ENCODE results near the gene FOXE1.

FOXE1 gene

DNA sequence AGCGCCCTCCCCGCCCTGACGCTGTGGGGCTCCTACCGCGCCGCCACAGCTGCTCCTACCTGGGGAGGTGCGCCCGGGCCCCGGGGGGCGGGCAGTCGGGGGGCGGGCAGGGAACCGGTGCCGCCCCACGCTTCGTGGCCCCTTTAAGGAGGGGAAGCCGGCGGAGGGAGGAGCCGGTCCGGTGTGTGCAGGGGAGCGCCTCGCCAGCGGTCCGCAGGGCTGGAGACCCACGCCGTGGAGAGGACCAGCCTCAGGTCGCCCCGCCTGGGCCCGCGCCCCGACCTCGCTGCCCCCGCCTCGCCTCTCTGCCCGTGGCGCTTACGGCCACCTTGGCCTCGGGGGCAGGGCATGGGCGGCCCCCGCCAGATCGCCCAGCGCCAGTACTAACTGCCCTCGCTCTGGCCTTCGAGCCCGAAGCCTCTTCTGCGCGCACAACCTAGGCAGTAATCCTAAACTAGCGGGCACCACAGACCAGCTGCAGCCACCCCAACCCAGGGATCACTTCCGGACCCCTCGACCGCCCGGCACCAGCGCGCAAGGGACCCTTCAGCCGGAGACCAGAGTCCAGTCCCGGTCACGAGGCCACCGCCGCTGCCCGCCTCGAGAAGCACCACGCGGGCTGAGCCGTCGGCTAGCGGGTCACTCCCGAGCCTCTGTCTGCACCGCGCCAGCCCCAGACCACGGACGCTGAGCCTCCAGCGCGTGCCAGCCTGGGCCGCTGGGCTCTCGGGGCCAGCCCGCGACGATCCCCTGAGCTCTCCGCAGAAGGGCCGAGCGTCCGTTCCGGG lies at the start of gene FOXE1:
FOXE1 (plus strand) TSS at position 171 of the 788 bp plus-strand sequence. CDS start 689 bp downstream, outside the sequence.
- no peak for DNase-seq (ENCODE audit: low read depth in 2 of 2)

DNA sequence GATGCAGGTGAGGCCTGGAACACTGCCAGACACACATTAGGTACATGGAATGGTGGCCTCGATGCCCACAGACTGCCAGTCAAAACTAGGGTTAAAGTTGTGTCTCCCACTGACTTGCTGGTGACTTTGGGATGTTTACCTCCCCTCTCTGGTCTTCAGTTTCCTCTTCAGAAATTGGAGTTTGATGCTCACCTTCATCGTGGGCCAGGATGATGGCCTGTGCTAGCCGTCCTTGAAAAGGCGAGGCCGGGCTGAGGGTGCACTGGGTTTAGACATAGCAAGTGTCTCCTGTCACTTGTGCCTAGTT lies 49.0 kb upstream of the FOXE1 start:
- no peak for DNase-seq (ENCODE audit: low read depth in 2 of 2)

DNA sequence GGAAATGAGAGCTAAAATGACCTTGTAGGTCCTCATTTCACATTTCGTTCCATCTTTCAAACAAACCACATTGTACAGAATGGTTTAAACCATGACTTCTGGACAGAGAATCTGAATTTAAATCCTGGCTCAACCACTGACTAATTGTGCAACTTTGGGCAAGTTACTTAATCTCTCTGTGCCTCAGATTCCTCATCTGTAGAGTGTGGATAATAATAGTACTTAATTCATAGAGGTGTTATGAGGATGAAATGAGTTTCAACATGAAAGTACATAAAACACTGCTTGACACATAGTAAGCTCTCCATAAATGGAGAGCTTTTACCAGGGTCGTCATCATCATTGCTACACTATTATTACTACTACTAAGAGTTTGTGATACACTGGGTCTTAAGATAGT lies 46.3 kb upstream of the FOXE1 start:
- DNase-seq (ENCODE audit: low read depth in 2 of 2): no peak

DNA sequence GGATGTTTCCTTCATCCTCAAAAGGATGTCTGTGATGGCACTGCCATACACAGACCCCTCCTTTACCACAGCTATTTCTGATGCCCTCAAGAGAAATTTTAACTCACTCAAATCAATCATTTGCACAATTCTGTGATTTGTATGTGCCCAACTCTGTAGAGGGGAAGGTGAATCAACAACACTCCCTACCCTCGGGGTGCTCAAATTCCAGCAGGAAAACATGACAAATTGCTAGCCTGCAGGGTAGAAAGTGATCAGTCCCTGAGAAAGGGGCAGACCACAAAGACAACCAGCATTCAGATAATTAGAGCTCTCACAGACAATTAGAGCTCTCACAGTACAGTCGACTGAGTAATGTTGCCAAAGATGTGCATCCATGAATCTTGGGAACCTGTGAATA lies 45.3 kb upstream of the FOXE1 start:
- no peak for DNase-seq (ENCODE audit: low read depth in 2 of 2)

DNA sequence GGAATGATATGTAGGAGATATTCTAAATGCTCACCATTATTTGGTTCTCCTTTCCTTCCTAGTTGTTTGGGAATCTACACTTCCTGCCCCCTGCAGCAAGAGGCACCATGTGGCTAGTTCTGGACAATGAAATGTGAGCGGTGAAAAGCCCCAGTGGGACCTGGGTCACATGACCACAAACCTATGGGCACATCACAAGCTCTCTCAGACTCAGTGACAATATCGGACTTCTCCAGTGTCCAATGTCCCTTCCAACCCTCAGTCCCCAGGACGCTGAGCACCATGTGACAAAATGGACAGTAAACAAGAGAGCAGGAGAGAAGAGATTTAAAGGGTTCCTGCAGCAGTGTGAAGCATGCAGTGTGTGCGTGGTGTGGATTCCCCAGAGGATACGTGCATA lies 44.6 kb upstream of the FOXE1 start:
- no peak for DNase-seq (ENCODE audit: low read depth in 2 of 2)

DNA sequence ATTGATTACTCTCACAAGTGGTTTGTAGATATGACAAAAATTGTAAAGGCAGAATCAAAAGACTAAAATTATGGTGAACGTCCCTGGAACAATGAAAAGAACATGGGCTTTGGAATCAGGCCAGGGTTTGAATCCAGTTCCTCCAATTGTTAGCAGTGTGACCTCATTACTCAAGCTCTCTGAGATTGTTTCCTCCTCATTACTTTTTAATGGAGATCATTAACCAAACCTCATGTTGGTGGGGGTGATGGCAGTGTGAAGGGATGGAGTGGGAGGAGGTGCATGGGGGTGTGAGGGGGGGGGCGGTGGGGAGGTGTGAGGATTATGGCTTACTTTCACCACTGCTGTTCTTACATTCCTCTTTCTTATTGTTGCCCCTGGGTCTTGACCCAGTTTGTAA lies 44.1 kb upstream of the FOXE1 start:
- DNase-seq (ENCODE audit: low read depth in 2 of 2): no peak

DNA sequence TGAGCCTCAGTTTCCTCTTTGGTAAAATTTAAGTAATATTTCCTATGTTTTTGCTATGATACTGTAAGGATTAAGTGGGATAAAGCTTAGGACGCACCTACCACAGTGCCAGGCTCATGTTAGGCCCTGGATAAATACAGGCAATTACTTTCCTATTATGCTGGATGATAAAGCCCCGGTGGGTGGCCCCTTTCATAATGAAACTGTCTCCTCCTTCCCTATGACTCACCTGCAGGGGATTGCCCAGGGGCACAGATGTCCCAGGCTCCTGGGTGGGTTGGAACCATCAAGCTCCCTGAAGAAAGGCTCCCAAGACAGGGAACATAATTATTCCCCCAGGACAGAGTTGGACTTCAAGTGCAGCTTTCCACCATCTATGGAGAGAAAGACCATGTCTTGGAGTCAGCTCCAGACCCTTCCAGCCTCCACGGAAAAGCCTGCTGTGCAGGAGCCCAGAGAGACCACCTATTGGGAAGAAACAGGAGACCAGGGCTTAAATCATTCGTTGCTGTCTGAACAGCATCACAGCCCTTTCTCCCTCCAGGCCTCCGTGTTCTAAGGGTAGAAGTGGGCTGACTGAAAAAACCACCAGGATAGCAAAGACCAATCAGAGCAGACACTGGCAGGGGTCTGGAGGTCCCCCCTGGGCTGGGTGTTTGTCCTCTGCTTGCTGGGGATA lies 43.2 kb upstream of the FOXE1 start:
- DNase-seq (ENCODE audit: low read depth in 2 of 2): no peak

DNA sequence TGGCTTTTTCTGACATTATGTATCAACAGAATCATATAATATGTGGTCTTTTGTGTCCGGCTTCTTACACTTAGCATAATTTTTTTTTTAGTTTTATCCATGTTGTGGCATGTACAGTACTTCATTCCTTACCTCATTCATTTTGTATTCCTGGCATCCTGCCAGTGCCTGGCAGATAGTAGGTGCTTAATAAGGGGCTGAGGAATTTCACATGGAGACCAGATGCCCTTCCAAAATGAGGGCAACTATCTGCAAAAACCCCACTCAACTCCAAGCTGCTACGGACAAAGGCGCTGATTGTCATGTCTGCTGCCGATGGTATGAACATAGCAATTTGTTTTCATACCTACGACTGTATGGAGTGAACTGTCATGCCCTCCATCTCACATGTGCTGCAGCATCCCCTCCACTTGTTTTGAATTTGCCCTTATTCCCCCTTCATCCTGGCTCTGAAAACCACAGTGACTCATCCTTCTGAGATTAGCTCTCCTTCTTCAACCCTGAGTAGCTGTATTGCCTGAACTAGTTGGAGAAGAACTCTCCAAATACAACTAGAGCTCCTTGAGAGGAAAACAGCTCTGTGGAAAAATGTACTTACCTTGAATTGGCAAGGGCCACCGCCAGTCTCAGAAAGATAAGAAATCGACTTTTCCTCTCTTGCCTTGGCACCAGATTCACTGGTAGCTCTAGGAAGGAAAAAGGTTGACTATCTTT lies 41.3 kb upstream of the FOXE1 start:
- no peak for DNase-seq (ENCODE audit: low read depth in 2 of 2)

DNA sequence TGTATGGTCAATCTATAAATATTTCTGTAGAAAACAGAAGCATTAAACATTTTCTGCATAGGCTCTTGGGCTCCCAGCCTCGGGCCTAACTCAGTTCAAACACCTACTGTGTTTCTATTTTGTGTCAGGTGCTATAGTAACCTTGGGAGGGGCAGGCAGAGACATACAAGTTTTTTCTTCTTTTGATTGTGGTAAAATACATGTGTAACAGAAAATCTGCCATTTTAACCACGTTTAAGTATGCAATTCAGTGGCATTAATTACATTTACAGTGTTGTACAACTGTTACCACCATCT lies 40.8 kb upstream of the FOXE1 start:
- no peak for DNase-seq (ENCODE audit: low read depth in 2 of 2)

DNA sequence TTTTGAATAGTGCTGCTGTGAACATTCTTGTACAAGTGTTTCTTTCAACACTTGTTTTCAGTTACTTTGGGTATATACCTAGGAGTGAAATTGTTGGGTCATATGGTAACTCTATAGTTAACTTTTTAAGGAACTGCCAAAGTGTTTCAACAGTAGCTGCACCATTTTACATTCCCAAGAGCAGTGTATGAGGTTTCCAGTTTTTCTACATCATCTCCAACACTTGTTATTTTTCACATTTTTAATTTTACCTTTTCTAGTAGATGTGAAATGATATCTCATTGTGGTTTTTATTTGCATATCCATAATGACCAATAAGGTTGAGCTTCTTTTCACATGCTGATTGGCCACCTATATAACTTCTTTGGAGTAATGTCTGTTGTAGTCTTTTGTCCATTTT lies 40.0 kb upstream of the FOXE1 start:
- DNase-seq (ENCODE audit: low read depth in 2 of 2): no peak

DNA sequence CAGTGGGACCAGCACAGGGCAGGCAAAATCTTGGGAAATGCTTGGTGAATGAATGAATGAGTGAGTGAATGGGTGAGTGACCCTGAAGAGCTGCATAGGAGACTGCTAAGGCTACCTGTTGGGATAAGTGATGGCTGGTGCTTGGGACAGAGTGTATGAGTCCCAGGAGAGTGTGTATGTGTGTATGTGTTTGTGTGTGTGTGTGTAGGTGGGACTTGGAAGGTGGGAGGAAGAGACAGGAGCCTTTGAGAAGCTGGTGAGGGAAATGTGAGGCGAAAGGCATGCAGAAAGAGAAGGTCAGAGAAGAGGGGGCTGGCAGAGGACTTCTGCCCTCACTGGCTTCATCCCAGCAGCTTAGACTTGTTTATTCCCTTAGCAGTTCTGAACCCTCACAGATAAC lies 33.3 kb upstream of the FOXE1 start:
- no peak for DNase-seq (ENCODE audit: low read depth in 2 of 2)

DNA sequence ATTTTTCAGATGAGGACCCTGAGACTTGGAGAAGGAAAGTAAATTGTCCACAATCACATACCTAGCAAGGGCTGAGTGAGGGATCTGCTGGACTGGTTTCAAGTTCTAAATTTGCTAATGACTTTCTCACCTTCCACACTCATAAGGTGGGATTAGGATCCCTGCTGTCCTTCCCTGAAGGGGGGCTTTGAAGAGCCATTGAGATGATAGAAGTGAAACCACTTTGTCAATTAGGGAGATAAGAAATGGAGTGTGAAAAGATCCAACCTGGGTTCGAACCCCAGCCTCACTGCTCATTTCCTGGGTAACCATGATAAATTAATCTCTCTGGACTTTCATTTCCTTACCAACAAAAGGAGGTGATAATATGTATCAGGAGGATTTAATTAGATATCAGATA lies 32.7 kb upstream of the FOXE1 start:
- no peak for DNase-seq (ENCODE audit: low read depth in 2 of 2)

DNA sequence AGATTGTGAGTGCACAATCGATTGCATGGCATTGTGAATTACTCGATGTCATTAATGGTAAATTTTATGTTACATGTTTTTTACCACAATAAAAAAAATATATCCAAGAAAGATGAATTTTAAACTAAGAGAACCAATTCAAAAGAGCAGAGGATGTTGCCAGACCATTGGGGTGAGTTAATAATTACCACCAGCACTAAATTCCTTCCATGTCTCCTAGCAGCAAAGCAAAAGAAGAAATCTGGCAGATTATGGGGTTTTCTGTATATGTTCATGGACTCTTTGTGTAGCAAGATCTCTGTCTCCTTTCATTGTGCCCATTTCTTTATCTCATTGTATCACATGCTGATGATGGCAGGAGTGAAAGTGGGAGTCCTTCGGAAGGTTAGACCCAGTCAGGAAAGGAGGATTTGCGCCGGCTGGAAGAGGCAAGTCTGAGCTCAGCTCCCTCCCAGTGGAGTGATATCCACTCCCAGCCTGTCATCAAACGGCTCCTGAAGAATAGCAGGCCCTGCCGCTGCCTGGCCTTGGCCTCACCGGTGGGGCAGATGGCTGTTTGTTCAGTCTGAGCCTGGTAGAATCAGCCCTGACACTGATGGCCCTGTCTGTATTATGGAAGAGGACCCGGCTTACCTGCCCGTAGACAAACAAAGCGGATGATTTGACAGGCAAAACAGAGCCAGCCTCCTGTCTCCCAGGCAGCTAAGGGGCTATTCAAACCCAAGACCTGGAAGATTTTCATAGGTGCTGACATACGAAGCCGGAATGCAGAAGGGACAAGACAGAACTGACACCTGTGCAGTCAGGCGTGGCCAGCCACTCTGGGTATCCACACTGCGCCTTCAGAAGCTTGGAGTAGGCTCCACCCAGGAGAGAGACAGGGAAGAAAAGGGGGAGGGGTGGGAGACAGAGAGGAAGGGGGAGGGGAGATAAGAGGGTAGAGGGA lies 21.9 kb upstream of the FOXE1 start:
- DNase-seq (ENCODE audit: low read depth in 2 of 2): no peak

DNA sequence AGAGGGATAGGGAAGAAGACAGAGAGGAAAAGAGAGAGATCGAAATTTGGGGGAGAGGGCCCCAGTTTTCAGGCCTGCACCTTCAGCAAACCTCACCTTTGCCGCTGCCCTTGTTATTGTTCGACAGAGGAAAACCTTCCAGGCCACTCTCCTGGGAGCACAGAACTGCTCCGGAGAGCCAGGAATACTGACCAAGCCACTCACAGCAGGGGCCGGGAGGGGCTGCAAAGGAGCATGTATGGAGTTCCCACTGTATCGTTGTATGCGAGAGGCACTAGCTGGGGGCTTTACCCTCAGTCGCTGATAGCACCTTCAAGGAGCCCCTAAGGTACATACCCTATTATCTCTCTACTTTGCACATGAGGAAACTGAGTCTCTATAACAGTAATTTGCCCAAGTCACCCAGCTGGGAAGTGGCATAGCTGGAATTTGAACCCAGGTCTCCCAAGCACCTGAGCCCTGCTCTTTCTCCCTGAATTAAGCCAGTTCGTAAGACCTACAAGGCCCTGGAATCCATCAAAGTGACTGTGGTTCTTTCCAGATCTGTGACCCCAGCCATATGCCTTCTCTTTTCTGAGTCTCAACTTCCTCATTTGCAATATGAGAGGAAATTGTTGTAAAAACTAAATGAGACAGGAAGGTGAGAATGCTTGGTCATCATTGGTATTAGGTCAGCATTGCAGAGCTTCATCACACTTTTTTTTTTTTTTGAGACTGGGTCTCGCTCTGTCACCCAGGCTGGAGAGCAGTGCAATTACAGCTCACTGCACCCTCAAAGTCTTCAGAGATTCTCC lies 21.0 kb upstream of the FOXE1 start:
- DNase-seq (ENCODE audit: low read depth in 2 of 2): no peak

DNA sequence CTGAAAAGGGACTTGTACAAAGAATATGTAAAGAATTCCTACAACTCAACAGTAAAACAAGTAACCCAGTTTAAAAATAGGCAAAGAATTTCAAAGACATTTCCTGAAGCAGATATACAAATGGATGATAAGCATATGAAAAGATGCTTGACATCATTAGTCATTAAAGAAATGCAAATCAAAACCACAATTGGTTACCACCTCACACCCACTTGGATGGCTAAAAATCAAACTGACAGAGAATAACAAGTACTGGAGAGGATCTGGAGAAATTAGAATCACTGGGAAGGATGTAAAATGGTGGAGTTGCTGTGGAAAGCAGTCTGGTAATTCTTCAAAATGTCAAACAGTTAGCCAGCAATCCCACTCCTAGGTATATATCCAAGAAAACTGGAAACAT lies 12.5 kb upstream of the FOXE1 start:
- DNase-seq (ENCODE audit: low read depth in 2 of 2): no peak

DNA sequence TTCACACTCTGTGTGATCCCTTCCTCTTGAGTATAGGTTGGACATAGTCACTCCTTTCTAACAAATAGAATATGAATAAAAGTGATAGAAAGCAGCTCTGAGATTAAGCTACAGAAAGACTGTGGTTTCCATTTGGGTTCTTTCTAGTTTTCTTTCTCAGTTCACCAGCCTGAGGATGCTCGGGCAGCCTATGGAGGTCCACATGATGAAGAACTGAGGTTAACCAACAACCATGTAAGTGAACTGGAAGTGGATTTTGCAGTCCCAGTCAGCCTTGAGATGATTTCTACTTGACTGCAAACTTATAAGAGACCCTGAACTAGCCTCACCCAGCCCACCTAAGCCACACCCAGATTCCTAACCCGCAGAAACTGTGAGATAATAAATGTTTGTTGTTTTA lies 10.1 kb upstream of the FOXE1 start:
- DNase-seq (ENCODE audit: low read depth in 2 of 2): no peak

DNA sequence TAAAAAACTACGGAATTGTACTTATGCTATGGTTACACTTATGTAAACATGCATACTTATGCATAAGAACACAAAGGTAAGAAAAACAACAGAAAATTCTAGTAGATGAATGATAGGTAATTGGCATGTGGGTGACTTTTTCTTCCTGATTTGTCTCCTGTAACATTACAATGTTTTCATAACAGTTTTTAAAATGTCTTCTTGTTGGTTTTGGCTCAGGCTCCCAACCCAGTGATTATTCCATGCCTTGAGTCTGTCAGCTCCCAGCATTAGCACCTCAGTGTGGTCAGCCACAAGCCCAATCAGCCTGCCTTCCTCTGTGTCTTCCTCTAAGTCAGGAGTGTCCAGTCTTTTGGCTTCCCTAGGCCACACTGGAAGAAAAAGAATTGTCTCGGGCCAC lies 7.9 kb upstream of the FOXE1 start:
- no peak for DNase-seq (ENCODE audit: low read depth in 2 of 2)

DNA sequence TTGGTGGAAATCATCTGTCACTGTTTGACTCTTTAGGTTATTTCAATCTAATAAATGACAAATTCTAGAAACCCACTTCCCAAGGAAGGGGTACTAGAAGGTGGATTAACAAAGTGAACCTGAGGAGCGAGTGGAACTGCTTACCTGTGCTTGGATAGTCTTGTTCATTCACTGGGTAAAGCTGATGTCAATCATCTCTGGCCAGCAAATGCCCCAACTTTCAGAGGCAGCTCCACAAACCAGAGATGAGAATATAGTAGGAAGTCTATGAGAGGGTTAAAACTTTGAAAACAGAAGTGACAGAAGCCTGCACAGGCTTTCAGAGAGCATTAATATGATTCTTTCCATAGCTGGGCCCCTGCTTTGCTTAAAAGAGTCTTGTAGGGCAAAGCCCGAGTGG lies 7.3 kb upstream of the FOXE1 start:
- DNase-seq (ENCODE audit: low read depth in 2 of 2): no peak

DNA sequence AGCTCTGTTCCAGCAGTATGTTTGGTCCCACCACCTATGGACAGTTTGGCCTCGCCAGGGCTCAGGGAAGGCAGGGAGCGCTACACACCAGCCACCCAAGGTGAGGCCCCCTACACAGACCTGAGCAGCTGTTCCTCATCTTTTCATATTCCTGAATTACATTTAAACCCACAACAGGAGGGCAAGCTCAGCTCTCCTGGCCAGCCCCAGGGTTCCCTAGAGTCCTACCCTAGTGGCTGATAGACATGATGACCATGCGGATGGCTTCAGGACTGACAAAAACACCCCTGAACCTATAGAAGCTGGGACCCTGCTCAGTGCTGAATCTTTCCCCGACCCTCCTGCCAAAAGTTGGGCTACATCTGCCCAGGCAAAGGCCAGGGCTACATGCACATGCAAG lies 6.7 kb upstream of the FOXE1 start:
- no peak for DNase-seq (ENCODE audit: low read depth in 2 of 2)

DNA sequence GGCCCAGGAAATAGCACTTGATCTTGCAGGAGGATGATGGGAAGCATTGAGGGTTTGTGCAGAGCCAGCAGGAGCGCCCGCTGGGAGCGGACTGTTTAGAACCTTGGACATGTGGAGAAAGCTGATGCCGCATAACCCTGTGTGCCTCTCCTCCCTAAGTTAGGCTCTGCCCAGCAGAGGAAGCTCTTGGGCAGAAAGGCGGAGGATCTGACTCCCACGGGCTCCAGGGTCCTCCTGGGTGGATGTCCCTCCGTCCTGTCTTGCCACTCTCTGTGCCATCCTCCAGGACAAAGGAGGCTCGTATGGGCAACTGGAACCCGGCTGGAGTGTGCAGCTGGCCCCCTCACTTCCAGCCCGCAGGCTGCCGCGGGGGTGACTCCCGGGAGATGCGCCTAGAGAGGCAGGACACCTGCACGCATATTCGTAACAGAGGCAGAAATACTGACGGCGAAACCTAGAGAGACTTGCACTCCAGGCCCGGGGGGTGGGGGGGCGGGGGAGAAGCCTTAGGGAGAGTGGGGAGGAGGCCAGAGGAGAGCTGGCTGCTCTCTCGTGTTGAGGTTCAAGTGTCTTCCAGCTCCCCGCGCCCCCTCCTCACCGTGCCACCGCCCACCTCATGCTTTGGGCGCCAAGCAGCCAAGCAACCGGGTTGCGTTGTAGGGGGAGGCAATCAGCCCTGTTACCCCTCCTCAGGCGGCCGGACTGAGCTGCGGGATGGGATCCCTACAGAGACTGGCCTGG lies 5.4 kb upstream of the FOXE1 start:
- DNase-seq (ENCODE audit: low read depth in 2 of 2): no peak

DNA sequence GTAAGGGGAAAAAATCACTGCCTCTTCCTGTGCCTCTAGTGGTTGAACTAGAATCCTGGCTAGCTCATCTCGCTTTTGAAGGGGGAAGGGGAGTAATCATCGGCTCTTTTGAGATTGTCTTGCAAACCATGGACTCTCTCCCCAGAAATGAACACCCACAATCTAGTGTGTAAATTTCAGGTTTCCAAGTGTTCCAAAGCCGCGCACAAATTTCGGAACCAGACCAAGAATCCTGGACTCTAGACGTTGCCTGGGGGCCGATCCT lies 4.9 kb upstream of the FOXE1 start:
- no peak for DNase-seq (ENCODE audit: low read depth in 2 of 2)
